Activated CD4-positive, alpha-beta T cell treated with anti-CD3 and anti-CD28 coated beads, Interleukin-2, amount 10 ng/mL, durations not matched to agents 7 days and 5 days (primary cell): ENCODE data around the gene PHC3. TPM values are rescaled to one million over a fixed set of nuclear protein-coding genes. Genes with fewer than 3 reads are reported as not detected.
"Not testable (repeated sequence)": the region's sequence is repeated elsewhere in the genome, so short reads cannot be mapped to it uniquely, and the experiment has no call there.

ENCODE experiments used
- CTCF ChIA-PET: fragments of 350-600 bp; sonication (Branson Sonifier 250); formaldehyde crosslinking; loops from one replicate; lab custom pipeline; 2021; ENCODE audit warnings: antibody characterized with exemption; lab: Charles Lee
- POLR2A ChIA-PET: fragments of 350-600 bp; sonication (Branson Sonifier 250); formaldehyde crosslinking; loops from one replicate; lab custom pipeline; 2021; ENCODE audit warnings: antibody characterized with exemption; lab: Charles Lee
- DNase-seq: peaks from one replicate; pipeline ENCODE4 v3.0.0-alpha.2; 2020
- H3K27ac Mint-ChIP-seq: one replicate; pipeline ENCODE4 v1.8.0; 2021; ENCODE audit warnings: mild to moderate bottlenecking, moderate library complexity, mixed read lengths
- H3K27me3 Mint-ChIP-seq: one replicate; pipeline ENCODE4 v1.8.0; 2021; ENCODE audit warnings: mixed read lengths
- H3K36me3 Mint-ChIP-seq: one replicate; pipeline ENCODE4 v1.8.0; 2021; ENCODE audit warnings: low read depth, mixed read lengths
- H3K4me1 Mint-ChIP-seq: one replicate; pipeline ENCODE4 v1.8.0; 2021; ENCODE audit warnings: mixed read lengths
- H3K4me3 Mint-ChIP-seq: one replicate; pipeline ENCODE4 v1.8.0; 2021; ENCODE audit warnings: mild to moderate bottlenecking, moderate library complexity, mixed read lengths
- H3K9me3 Mint-ChIP-seq: one replicate; pipeline ENCODE4 v1.8.0; 2021; ENCODE audit warnings: mixed read lengths
- total RNA-seq, 2 experiments: library from RNA; stranded (reverse); gene quantifications; one replicate each; pipeline ENCODE4 v1.2.3, GENCODE V29; 2021

The PHC3 gene
- total RNA-seq, 2 experiments from 2014 or later: 67.5 to 103 TPM

GRCh38 chr3:170144437-170144843 lies 37.1 kb downstream of the PHC3 start:
- Mint-ChIP-seq H3K9me3 (no peaks in the 10 kb centered on the region), H3K27me3 (no peaks in the 10 kb centered on the region), H3K4me3 (no peak overlapping the region), H3K27ac (peak overlapping the region; percentile 50), H3K36me3 (peaks cover 30% of the 10 kb centered on the region), H3K4me1 (peaks cover 11% of the 10 kb centered on the region)
- DNase-seq: no peak
- CTCF ChIA-PET: no interaction called here
- POLR2A ChIA-PET: no interaction called here

- CTCF ChIA-PET: interaction anchor here (1.1 to 1.2 kb wide), 2 partner anchors 9 to 24 kb away, joined by 3 to 4 read pairs; no protein-coding TSS in a partner anchor
- POLR2A ChIA-PET: no interaction called here
- no peak overlapping the region for H3K27ac Mint-ChIP-seq
Observed at GRCh38 chr3:170142373-170142772, 39.2 kb downstream of the PHC3 start.

GRCh38 chr3:170137986-170138385 lies 43.5 kb downstream of the PHC3 start:
- CTCF ChIA-PET: interaction anchor here (0.6 to 1.7 kb wide), 3 partner anchors 9 to 64 kb away, joined by 3 to 4 read pairs (median 3); no protein-coding TSS in a partner anchor
- Mint-ChIP-seq H3K27me3 (no peaks in the 10 kb centered on the region), H3K4me3 (no peak overlapping the region), H3K36me3 (peaks cover 50% of the 10 kb centered on the region), H3K9me3 (peaks cover 10% of the 10 kb centered on the region), H3K4me1 (peaks cover 12% of the 10 kb centered on the region), H3K27ac (no peak overlapping the region)
- POLR2A ChIA-PET: no interaction called here
- DNase-seq: no peak

More at GRCh38 chr3:170142373-170142772, 39.2 kb downstream of the PHC3 start:
- Mint-ChIP-seq H3K4me1 (peaks cover 13% of the 10 kb centered on the region), H3K4me3 (no peak overlapping the region), H3K9me3 (no peaks in the 10 kb centered on the region), H3K36me3 (peaks cover 33% of the 10 kb centered on the region), H3K27me3 (no peaks in the 10 kb centered on the region)
- DNase-seq: no peak

- Mint-ChIP-seq H3K27ac (peak overlapping the region; percentile 52), H3K36me3 (peaks cover 68% of the 10 kb centered on the region), H3K4me3 (no peak overlapping the region), H3K9me3 (peaks cover 10% of the 10 kb centered on the region), H3K4me1 (peaks cover 37% of the 10 kb centered on the region), H3K27me3 (no peaks in the 10 kb centered on the region)
- POLR2A ChIA-PET: interaction anchor here (0.6 to 0.7 kb wide), 2 partner anchors 13 to 25 kb away, joined by 3 read pairs; no protein-coding TSS in a partner anchor
- CTCF ChIA-PET: interaction anchor here (1.0 kb wide), 1 partner anchor 244 kb away, joined by 3 read pairs; no protein-coding TSS in a partner anchor
- peak; percentile 32 for DNase-seq
Observed at GRCh38 chr3:170132335-170132734, 49.2 kb downstream of the PHC3 start.

- Mint-ChIP-seq H3K27ac (no peak overlapping the region), H3K4me1 (peaks cover 36% of the 10 kb centered on the region), H3K36me3 (peaks cover 60% of the 10 kb centered on the region), H3K4me3 (no peak overlapping the region), H3K9me3 (peaks cover 10% of the 10 kb centered on the region), H3K27me3 (no peaks in the 10 kb centered on the region)
- POLR2A ChIA-PET: no interaction called here
- no peak for DNase-seq
- CTCF ChIA-PET: no interaction called here
Observed at GRCh38 chr3:170130532-170130931, 51.0 kb downstream of the PHC3 start.

GRCh38 chr3:170128977-170129431 lies 52.5 kb downstream of the PHC3 start:
- peak overlapping the region; percentile 12 for H3K4me3 Mint-ChIP-seq
- peaks cover 4% of the 10 kb centered on the region for H3K9me3 Mint-ChIP-seq
- POLR2A ChIA-PET: interaction anchor here (0.7 kb wide), 1 partner anchor 52 kb away, joined by 3 read pairs; the partner anchor contains the start of gene PHC3
- H3K4me1 Mint-ChIP-seq: peaks cover 35% of the 10 kb centered on the region
- peak overlapping the region; percentile 72 for H3K27ac Mint-ChIP-seq
- no peaks in the 10 kb centered on the region for H3K27me3 Mint-ChIP-seq
- peaks cover 49% of the 10 kb centered on the region for H3K36me3 Mint-ChIP-seq
- no peak for DNase-seq
- CTCF ChIA-PET: interaction anchor here (0.6 to 1.4 kb wide), 2 partner anchors 8 to 1364 kb away, joined by 3 to 4 read pairs; no protein-coding TSS in a partner anchor

GRCh38 chr3:170128259-170128976 lies 53.1 kb downstream of the PHC3 start:
- Mint-ChIP-seq H3K36me3 (peaks cover 43% of the 10 kb centered on the region), H3K4me1 (peaks cover 31% of the 10 kb centered on the region), H3K27ac (peak overlapping the region; percentile 72), H3K4me3 (peak overlapping the region; percentile 12), H3K27me3 (no peaks in the 10 kb centered on the region), H3K9me3 (peaks cover under 1% of the 10 kb centered on the region)
- peak; percentile 63 for DNase-seq
- ChIA-PET POLR2A (interaction anchor here (0.6 to 0.7 kb wide), 2 partner anchors 42 to 53 kb away, joined by 3 to 8 read pairs; partner anchors contain the start of gene PHC3), CTCF (interaction anchor here (0.6 to 1.4 kb wide), 2 partner anchors 9 to 1365 kb away, joined by 3 to 4 read pairs; no protein-coding TSS in a partner anchor)

DNA sequence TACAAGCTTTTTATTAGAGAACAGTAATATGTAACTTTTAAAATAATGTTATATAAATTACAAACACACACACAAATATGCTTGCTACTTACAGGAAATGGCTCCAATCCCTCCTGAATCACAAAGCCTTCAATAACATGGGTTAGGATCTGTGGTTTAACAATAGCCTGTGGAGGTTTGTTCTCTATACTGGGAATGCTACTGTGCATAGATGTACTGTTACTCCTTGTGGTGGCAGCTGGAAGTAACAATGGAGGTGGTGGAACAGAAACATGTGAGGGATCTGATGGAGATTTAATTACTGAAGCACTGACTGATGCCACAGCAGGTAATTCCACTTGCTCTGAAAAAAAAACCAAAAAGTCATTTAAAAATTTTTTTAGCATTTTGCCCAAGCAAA lies 64.4 kb downstream of the PHC3 start:
- H3K27ac Mint-ChIP-seq: no peak overlapping the region
- peaks cover 3% of the 10 kb centered on the region for H3K4me1 Mint-ChIP-seq
- H3K9me3 Mint-ChIP-seq: no peaks in the 10 kb centered on the region
- CTCF ChIA-PET: interaction anchor here (0.7 to 1.7 kb wide), 3 partner anchors 9 to 1090 kb away, joined by 3 to 4 read pairs (median 3); no protein-coding TSS in a partner anchor
- no peak overlapping the region for H3K4me3 Mint-ChIP-seq
- H3K27me3 Mint-ChIP-seq: no peaks in the 10 kb centered on the region
- peaks cover 50% of the 10 kb centered on the region for H3K36me3 Mint-ChIP-seq
- POLR2A ChIA-PET: no interaction called here
- no peak for DNase-seq

- H3K9me3 Mint-ChIP-seq, DNase-seq, POLR2A ChIA-PET, CTCF ChIA-PET, H3K27me3 Mint-ChIP-seq, H3K4me3 Mint-ChIP-seq, H3K27ac Mint-ChIP-seq: not testable (repeated sequence)
- Mint-ChIP-seq H3K36me3 (peaks cover 53% of the 10 kb centered on the region), H3K4me1 (peaks cover 17% of the 10 kb centered on the region)
Observed at GRCh38 chr3:170114165-170114564, 67.4 kb downstream of the PHC3 start.

GRCh38 chr3:170111147-170111771 lies 70.3 kb downstream of the PHC3 start:
- H3K9me3 Mint-ChIP-seq: peaks cover 2% of the 10 kb centered on the region

DNA sequence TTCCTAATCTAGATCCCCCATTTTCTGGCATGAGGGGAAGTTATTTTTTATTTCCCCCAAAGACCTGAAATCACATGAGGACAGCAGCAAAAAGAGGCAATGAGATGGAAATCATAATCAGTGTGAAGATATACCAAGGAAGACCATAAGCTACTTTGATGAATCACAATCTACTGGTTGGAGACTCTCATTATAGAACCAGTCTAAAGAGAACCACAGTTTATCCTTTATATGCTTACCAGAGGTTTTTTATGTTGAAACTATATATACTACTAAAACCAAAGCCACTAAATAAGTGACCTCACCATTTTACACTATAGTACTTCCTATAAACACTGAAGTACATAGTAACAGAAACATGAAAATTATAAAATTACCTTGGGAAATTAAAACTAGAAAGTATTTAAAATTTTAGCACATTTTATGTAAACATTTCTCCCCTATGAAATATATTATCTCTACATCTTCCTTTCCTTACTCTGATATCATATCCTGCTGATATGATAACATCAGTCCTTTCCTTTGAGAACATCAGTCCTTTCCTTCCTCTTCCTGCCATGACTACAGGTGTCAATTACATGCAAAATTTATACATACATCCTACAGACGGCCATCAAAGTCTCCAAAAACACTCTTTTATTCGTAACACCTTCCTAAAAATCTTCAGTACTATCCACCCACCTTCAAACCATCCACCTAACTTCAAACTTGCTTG lies 71.8 kb downstream of the PHC3 start:
- H3K4me3 Mint-ChIP-seq: no peak overlapping the region
- H3K27me3 Mint-ChIP-seq: no peaks in the 10 kb centered on the region
- H3K9me3 Mint-ChIP-seq: peaks cover 2% of the 10 kb centered on the region
- no peak for DNase-seq
- peaks cover 17% of the 10 kb centered on the region for H3K4me1 Mint-ChIP-seq
- CTCF ChIA-PET: no interaction called here
- POLR2A ChIA-PET: no interaction called here
- peak overlapping the region; percentile 2 for H3K27ac Mint-ChIP-seq
- H3K36me3 Mint-ChIP-seq: peaks cover 55% of the 10 kb centered on the region

More at GRCh38 chr3:170111147-170111771, 70.3 kb downstream of the PHC3 start:
- no peak for DNase-seq
- Mint-ChIP-seq H3K4me1 (peaks cover 17% of the 10 kb centered on the region), H3K27ac (no peak overlapping the region), H3K27me3 (no peaks in the 10 kb centered on the region), H3K4me3 (no peak overlapping the region), H3K36me3 (peaks cover 55% of the 10 kb centered on the region)
- CTCF ChIA-PET: no interaction called here
- POLR2A ChIA-PET: no interaction called here

DNA sequence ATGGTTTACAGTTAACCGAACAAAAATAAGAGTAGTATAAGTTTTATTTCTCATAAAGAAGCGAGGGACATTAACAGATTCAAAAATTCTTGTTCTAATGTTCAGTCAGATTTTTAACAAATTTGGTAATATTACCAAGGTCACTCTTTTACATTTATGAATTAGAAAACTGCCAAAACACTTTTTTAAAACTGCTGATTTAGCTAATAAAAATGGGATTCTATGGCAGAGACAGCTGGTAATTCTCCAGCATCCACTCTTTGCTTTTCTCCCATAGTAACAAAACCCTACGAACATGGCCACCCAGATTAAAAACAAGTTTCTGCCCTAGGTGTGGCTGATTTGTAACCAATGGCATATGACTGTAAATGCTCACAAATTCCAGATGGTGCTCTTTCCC lies 72.6 kb downstream of the PHC3 start:
- peaks cover 2% of the 10 kb centered on the region for H3K9me3 Mint-ChIP-seq
- peaks cover 17% of the 10 kb centered on the region for H3K4me1 Mint-ChIP-seq
- DNase-seq: no peak
- H3K27me3 Mint-ChIP-seq: no peaks in the 10 kb centered on the region
- H3K36me3 Mint-ChIP-seq: peaks cover 53% of the 10 kb centered on the region
- CTCF ChIA-PET: no interaction called here
- no peak overlapping the region for H3K4me3 Mint-ChIP-seq
- H3K27ac Mint-ChIP-seq: no peak overlapping the region
- POLR2A ChIA-PET: no interaction called here
